BJ (cell line): Measurements from ENCODE around the gene SPACA5B. TPM values are rescaled to one million over a fixed set of nuclear protein-coding genes. Genes with fewer than 3 reads are reported as not detected.
"Not testable (repeated sequence)": the region's sequence is repeated elsewhere in the genome, so short reads cannot be mapped to it uniquely, and the experiment has no call there.

Experiments
- CTCF ChIA-PET: fragments of 350-600 bp; formaldehyde crosslinking; extraction: SDS; loops from one replicate; lab custom pipeline; 2021; ENCODE audit warnings: antibody characterized with exemption, inconsistent platforms; lab: Yijun Ruan, JAX
- POLR2A ChIA-PET: fragments of 300-600 bp; sonication (Branson Sonifier 250); formaldehyde crosslinking; extraction: SDS; loops from one replicate; lab custom pipeline; 2021; ENCODE audit warnings: antibody characterized with exemption; lab: Charles Lee
- DNase-seq: peaks from one replicate; pipeline ENCODE4 v3.0.0-alpha.2; 2011; ENCODE audit warnings: low read depth
- H3K27me3 ChIP-seq: 2 replicates; pipeline ENCODE4 v1.6.0; 2011; ENCODE audit warnings: low read length; ENCODE audit not compliant: control insufficient read depth, insufficient read depth
- H3K36me3 ChIP-seq: 2 replicates; pipeline ENCODE4 v1.5.1; 2011; ENCODE audit warnings: low read length; ENCODE audit not compliant: control insufficient read depth, insufficient read depth
- H3K4me3 ChIP-seq: 2 replicates; pipeline ENCODE4 v1.5.1; 2011; ENCODE audit warnings: low read depth, mild to moderate bottlenecking, control low read depth, low read length
- CTCF ChIP-seq: IDR thresholded peaks from 2 replicates; pipeline ENCODE4 v1.5.1; 2011; ENCODE audit warnings: low read depth, mild to moderate bottlenecking, control low read depth, inconsistent platforms, low read length, moderate library complexity; ENCODE audit not compliant: insufficient read depth
- polyA minus RNA-seq: library from RNA; depleted of rRNA, polyadenylated mRNA; stranded (reverse); fragments of >200 nt; gene quantifications from 2 replicates; pipeline ENCODE4 v1.2.3, GENCODE V29; 2011; rRNA and poly(A)+ RNA removed
- polyA plus RNA-seq: library from polyadenylated mRNA; depleted of rRNA; stranded (reverse); fragments of >200 nt; gene quantifications from 2 replicates; pipeline ENCODE4 v1.2.3, GENCODE V29; 2011; rRNA removed

SPACA5B gene
- polyA plus RNA-seq (not detected in 2 replicates), polyA minus RNA-seq (not detected in 2 replicates)

DNA sequence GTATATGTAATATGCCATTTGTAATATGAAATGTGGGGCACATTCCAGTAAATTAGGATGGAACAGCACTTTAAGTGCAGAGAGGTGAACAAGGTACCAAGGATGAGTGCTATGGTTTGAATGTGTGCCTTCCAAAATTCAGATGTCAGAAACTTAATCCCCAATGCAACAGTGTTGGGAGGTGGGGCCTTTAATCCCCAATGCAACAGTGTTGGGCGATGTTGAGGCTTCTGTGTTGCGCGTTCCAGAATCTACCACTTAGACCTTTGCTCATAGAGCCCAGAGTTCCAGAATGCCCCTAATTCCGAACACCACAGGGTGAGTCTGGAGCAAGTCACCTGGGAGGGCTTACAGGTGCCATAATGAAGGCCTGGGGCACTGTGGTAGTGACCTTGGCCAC, at the start of gene SPACA5B:
Gene SPACA5B (plus strand): TSS at position 301 of the 400 bp plus-strand sequence. CDS start 62 bp downstream, at position 363.
- DNase-seq, result not testable (repeated sequence)

DNA sequence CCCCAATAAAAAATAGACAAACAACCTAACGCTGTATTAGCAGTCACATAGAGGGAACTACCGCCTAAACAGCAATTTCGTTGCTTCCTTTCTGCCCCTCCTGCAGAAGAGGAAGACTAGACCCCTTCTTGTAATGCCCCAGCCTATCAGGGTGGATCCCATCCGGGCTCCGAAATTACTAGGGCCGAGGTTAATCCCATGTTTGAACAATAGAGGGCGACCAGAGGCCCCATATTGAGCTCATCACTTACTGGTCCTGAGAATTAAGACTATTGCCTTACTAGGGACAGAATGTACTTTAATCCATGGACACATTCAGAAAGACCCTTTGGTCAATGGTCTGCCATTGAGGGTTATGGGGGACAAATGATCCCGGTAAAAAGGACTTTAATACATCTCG, 47.2 kb upstream of the SPACA5B start:
- no peaks in the 10 kb centered on the region for H3K27me3 ChIP-seq
- H3K36me3 ChIP-seq, result no peaks in the 10 kb centered on the region
- peak; percentile 2 for DNase-seq
- peak; percentile 64 for TF ChIP-seq CTCF
- ChIA-PET CTCF (interaction anchor here (0.7 to 2.5 kb wide), 3 partner anchors 10 to 411 kb away, joined by 3 to 25 read pairs (median 5); no protein-coding TSS in a partner anchor), POLR2A (interaction anchor here (0.5 kb wide), 1 partner anchor 422 kb away, joined by 6 read pairs; no protein-coding TSS in a partner anchor)
- H3K4me3 ChIP-seq, result no peak overlapping the region

More for the DNA sequence above, at the start of gene SPACA5B:
- H3K36me3 ChIP-seq, CTCF ChIA-PET, H3K27me3 ChIP-seq, POLR2A ChIA-PET, H3K4me3 ChIP-seq: not testable (repeated sequence)

- POLR2A ChIA-PET, result interaction anchor here (0.5 kb wide), 1 partner anchor 421 kb away, joined by 6 read pairs; no protein-coding TSS in a partner anchor
- CTCF ChIA-PET, result interaction anchor here (0.7 to 2.5 kb wide), 3 partner anchors 10 to 410 kb away, joined by 3 to 25 read pairs (median 5); no protein-coding TSS in a partner anchor
Measured at GRCh38 chrX:48083706-48084105, 46.7 kb upstream of the SPACA5B start.

GRCh38 chrX:48086082-48086481, 44.3 kb upstream of the SPACA5B start:
- ChIA-PET CTCF (interaction anchor here (0.9 to 1.5 kb wide), 2 partner anchors 10 to 408 kb away, joined by 4 to 5 read pairs; no protein-coding TSS in a partner anchor), POLR2A (no interaction called here)
- H3K4me3 ChIP-seq, result no peak overlapping the region
- H3K36me3 ChIP-seq, result no peaks in the 10 kb centered on the region
- no peak for TF ChIP-seq CTCF
- H3K27me3 ChIP-seq, result no peaks in the 10 kb centered on the region
- DNase-seq, result no peak

More at GRCh38 chrX:48083706-48084105, 46.7 kb upstream of the SPACA5B start:
- Histone ChIP-seq H3K27me3 (no peaks in the 10 kb centered on the region), H3K36me3 (no peaks in the 10 kb centered on the region), H3K4me3 (no peak overlapping the region)
- no peak for TF ChIP-seq CTCF
- DNase-seq, result no peak

- no peak for DNase-seq
- no peaks in the 10 kb centered on the region for H3K27me3 ChIP-seq
- H3K36me3 ChIP-seq, result no peaks in the 10 kb centered on the region
- TF ChIP-seq CTCF, result no peak
- CTCF ChIA-PET, result no interaction called here
- POLR2A ChIA-PET, result no interaction called here
- no peak overlapping the region for H3K4me3 ChIP-seq
Measured at GRCh38 chrX:48090123-48090522, 40.3 kb upstream of the SPACA5B start.

GRCh38 chrX:48092558-48092957, 37.9 kb upstream of the SPACA5B start:
- POLR2A ChIA-PET, H3K4me3 ChIP-seq, H3K27me3 ChIP-seq, H3K36me3 ChIP-seq, DNase-seq: not testable (repeated sequence)
- CTCF ChIA-PET, result interaction anchor here (1.6 kb wide), 1 partner anchor 9 kb away, joined by 5 read pairs; no protein-coding TSS in a partner anchor
